Retinal pigment epithelial cell (primary cell): Measurements from ENCODE around the gene AP3M1.

ENCODE experiments used
- DNase-seq: peaks from one replicate; pipeline ENCODE4 v3.0.0-alpha.2; 2010; ENCODE audit warnings: low read depth
- H3K4me3 ChIP-seq: 2 replicates; pipeline ENCODE4 v1.5.1; 2011; ENCODE audit warnings: mild to moderate bottlenecking, low read length, control low read depth, moderate library complexity
- CTCF ChIP-seq: conservative IDR thresholded peaks from 2 replicates; pipeline ENCODE4 v1.5.1; 2011; ENCODE audit warnings: low read depth, low read length, control low read depth, inconsistent platforms

AP3M1 gene

GRCh38 chr10:74114041-74114448 lies 36.6 kb downstream of the AP3M1 start:
- no peak for DNase-seq
- no peak for TF ChIP-seq CTCF
- H3K4me3 ChIP-seq: no peak overlapping the region

GRCh38 chr10:74113546-74113945 lies 37.1 kb downstream of the AP3M1 start:
- no peak for TF ChIP-seq CTCF
- H3K4me3 ChIP-seq: no peak overlapping the region
- DNase-seq: no peak

GRCh38 chr10:74111799-74112198 lies 38.8 kb downstream of the AP3M1 start:
- no peak overlapping the region for H3K4me3 ChIP-seq
- no peak for TF ChIP-seq CTCF
- no peak for DNase-seq

GRCh38 chr10:74110120-74110519 lies 40.5 kb downstream of the AP3M1 start:
- H3K4me3 ChIP-seq: no peak overlapping the region
- no peak for TF ChIP-seq CTCF
- no peak for DNase-seq

GRCh38 chr10:74109452-74109851 lies 41.2 kb downstream of the AP3M1 start:
- H3K4me3 ChIP-seq: no peak overlapping the region
- no peak for DNase-seq
- no peak for TF ChIP-seq CTCF

GRCh38 chr10:74107391-74107790 lies 43.2 kb downstream of the AP3M1 start:
- no peak for TF ChIP-seq CTCF
- H3K4me3 ChIP-seq: no peak overlapping the region
- DNase-seq: no peak

GRCh38 chr10:74104996-74105395 lies 45.6 kb downstream of the AP3M1 start:
- H3K4me3 ChIP-seq: no peak overlapping the region
- no peak for TF ChIP-seq CTCF
- no peak for DNase-seq
